Trophoblast cell (in vitro differentiated cells and primary cell): ENCODE results near the gene ROR2.

Experiments used
- DNase-seq, 2 donors: peaks; one replicate each; pipeline ENCODE4 v3.0.0-alpha.2; 2016
- H2AFZ ChIP-seq: 2 replicates; pipeline ENCODE4 v1.6.1; 2013; ENCODE audit warnings: low read length, moderate library complexity, mild to moderate bottlenecking; ENCODE audit not compliant: insufficient read depth, poor library complexity
- H2AK5ac ChIP-seq: 2 replicates; pipeline ENCODE4 v1.6.1; 2013; ENCODE audit warnings: mild to moderate bottlenecking, low read length
- H2BK120ac ChIP-seq: 2 replicates; pipeline ENCODE4 v1.6.1; 2013; ENCODE audit warnings: low read length, mild to moderate bottlenecking, moderate library complexity; ENCODE audit not compliant: insufficient read depth, poor library complexity
- H2BK12ac ChIP-seq: 2 replicates; pipeline ENCODE4 v1.6.1; 2013; ENCODE audit warnings: mild to moderate bottlenecking, low read length, moderate library complexity
- H2BK5ac ChIP-seq: 2 replicates; pipeline ENCODE4 v1.6.1; 2013; ENCODE audit warnings: low read length, low read depth, moderate library complexity, mild to moderate bottlenecking; ENCODE audit not compliant: poor library complexity
- H3K14ac ChIP-seq: 2 replicates; pipeline ENCODE4 v1.6.1; 2013; ENCODE audit warnings: mild to moderate bottlenecking, low read length
- H3K18ac ChIP-seq: 2 replicates; pipeline ENCODE4 v1.6.1; 2013; ENCODE audit warnings: mild to moderate bottlenecking, low read length
- H3K23ac ChIP-seq: 2 replicates; pipeline ENCODE4 v1.6.1; 2013; ENCODE audit warnings: low read length
- H3K27ac ChIP-seq: 2 replicates; pipeline ENCODE4 v1.5.1; 2013; ENCODE audit warnings: low read depth, mild to moderate bottlenecking, inconsistent platforms, low read length, moderate library complexity
- H3K27me3 ChIP-seq: 2 replicates; pipeline ENCODE4 v1.6.1; 2013; ENCODE audit warnings: inconsistent platforms, mild to moderate bottlenecking, low read length, moderate library complexity; ENCODE audit not compliant: insufficient read depth
- H3K36me3 ChIP-seq, 2 experiments: 1 replicate in 1 of 2; 2 replicates in 1 of 2; pipeline ENCODE4 v1.6.1; 2013; ENCODE audit warnings: low read length in 2 of 2, mild to moderate bottlenecking in 2 of 2, moderate library complexity in 1 of 2; ENCODE audit not compliant: insufficient read depth in 2 of 2, control insufficient read depth in 1 of 2
- H3K4ac ChIP-seq: 2 replicates; pipeline ENCODE4 v1.6.1; 2013; ENCODE audit warnings: low read depth, mild to moderate bottlenecking, low read length, moderate library complexity
- H3K4me1 ChIP-seq, 2 experiments: 1 replicate in 1 of 2; 2 replicates in 1 of 2; pipeline ENCODE4 v1.6.1; 2013; ENCODE audit warnings: low read length in 2 of 2, mild to moderate bottlenecking in 2 of 2, moderate library complexity in 1 of 2; ENCODE audit not compliant: insufficient read depth in 2 of 2, control insufficient read depth in 1 of 2
- H3K4me2 ChIP-seq: 2 replicates; pipeline ENCODE4 v1.6.1; 2013; ENCODE audit warnings: inconsistent platforms, mild to moderate bottlenecking, low read length, moderate library complexity
- H3K4me3 ChIP-seq: 2 replicates; pipeline ENCODE4 v1.5.1; 2013; ENCODE audit warnings: mild to moderate bottlenecking, low read depth, low read length, inconsistent platforms
- H3K79me1 ChIP-seq: one replicate; pipeline ENCODE4 v1.6.1; 2013; ENCODE audit warnings: low read length
- H3K79me2 ChIP-seq: 2 replicates; pipeline ENCODE4 v1.6.1; 2013; ENCODE audit warnings: low read length, mild to moderate bottlenecking; ENCODE audit not compliant: control insufficient read depth, insufficient read depth, poor library complexity
- H3K9ac ChIP-seq: 2 replicates; pipeline ENCODE4 v1.6.1; 2013; ENCODE audit warnings: mild to moderate bottlenecking, low read length
- H3K9me3 ChIP-seq: 2 replicates; pipeline ENCODE4 v1.6.1; 2013; ENCODE audit warnings: low read depth, mild to moderate bottlenecking, control low read depth, inconsistent platforms, low read length; ENCODE audit not compliant: insufficient read depth
- H4K12ac ChIP-seq: 2 replicates; pipeline ENCODE4 v1.6.1; 2013; ENCODE audit warnings: low read depth, mild to moderate bottlenecking, low read length, moderate library complexity
- H4K8ac ChIP-seq: 2 replicates; pipeline ENCODE4 v1.6.1; 2013; ENCODE audit warnings: low read depth, mild to moderate bottlenecking, low read length, moderate library complexity
- H4K91ac ChIP-seq: one replicate; pipeline ENCODE4 v1.6.1; 2013; ENCODE audit warnings: low read depth, mild to moderate bottlenecking, low read length, moderate library complexity
- WGBS: extraction: QIAGEN DNeasy Blood & Tissue Kit; methylation state at CpG from one replicate; pipeline ENCODE4 v1.1.7; 2013; ENCODE audit warnings: missing lambda C conversion rate; ENCODE audit not compliant: insufficient read length, insufficient coverage; ENCODE audit errors: extremely low coverage; 5-methylcytosine and 5-hydroxymethylcytosine counted together

The ROR2 gene

GRCh38 chr9:91558395-91558794 is 391.6 kb downstream of the ROR2 start:
- no peak overlapping the region for H3K4me2 ChIP-seq
- no peak overlapping the region for H3K14ac ChIP-seq
- no peak overlapping the region for H3K27ac ChIP-seq
- H4K12ac ChIP-seq: no peak overlapping the region
- no peak overlapping the region for H3K4me3 ChIP-seq
- no peak for DNase-seq
- peaks cover 4% of the 10 kb centered on the region for H3K79me1 ChIP-seq
- H2AFZ ChIP-seq: no peak overlapping the region
- H2BK120ac ChIP-seq: no peak overlapping the region
- H4K91ac ChIP-seq: no peak overlapping the region
- H3K9ac ChIP-seq: no peak overlapping the region
- no peaks in the 10 kb centered on the region for H3K27me3 ChIP-seq
- no peak overlapping the region for H2BK12ac ChIP-seq
- no CpG with 5 or more reads among the region's 3 CpGs for WGBS
- H3K9me3 ChIP-seq: no peaks in the 10 kb centered on the region
- H3K4ac ChIP-seq: no peak overlapping the region
- H3K18ac ChIP-seq: no peak overlapping the region
- H3K79me2 ChIP-seq: no peaks in the 10 kb centered on the region
- H3K4me1 ChIP-seq: peaks cover 3% of the 10 kb centered on the region in 2 experiments
- H3K23ac ChIP-seq: no peak overlapping the region
- H2BK5ac ChIP-seq: no peak overlapping the region
- no peak overlapping the region for H2AK5ac ChIP-seq
- no peaks in the 10 kb centered on the region for H3K36me3 ChIP-seq
- no peak overlapping the region for H4K8ac ChIP-seq

- Histone ChIP-seq H3K14ac (no peak overlapping the region), H4K91ac (no peak overlapping the region), H3K36me3 (no peaks in the 10 kb centered on the region), H3K23ac (no peak overlapping the region), H4K12ac (no peak overlapping the region), H2BK12ac (no peak overlapping the region), H3K4ac (no peak overlapping the region), H4K8ac (no peak overlapping the region), H2AK5ac (no peak overlapping the region), H3K9me3 (no peaks in the 10 kb centered on the region), H3K4me1 (peaks cover 3% of the 10 kb centered on the region in 2 experiments), H3K9ac (no peak overlapping the region), H2BK120ac (no peak overlapping the region), H3K27me3 (no peaks in the 10 kb centered on the region), H3K79me1 (peaks cover 4% of the 10 kb centered on the region), H3K4me2 (no peak overlapping the region), H2AFZ (no peak overlapping the region), H3K79me2 (no peaks in the 10 kb centered on the region), H2BK5ac (no peak overlapping the region), H3K18ac (no peak overlapping the region), H3K4me3 (no peak overlapping the region), H3K27ac (no peak overlapping the region)
- no CpG with 5 or more reads among the region's 2 CpGs for WGBS
- DNase-seq: peak in 1 of 2 donors; percentile 11
Measured at GRCh38 chr9:91557327-91557726, 392.7 kb downstream of the ROR2 start.

GRCh38 chr9:91555132-91555531 is 394.9 kb downstream of the ROR2 start:
- no peak overlapping the region for H3K23ac ChIP-seq
- H3K4me1 ChIP-seq: no peaks in the 10 kb centered on the region
- H3K9me3 ChIP-seq: no peaks in the 10 kb centered on the region
- H2AFZ ChIP-seq: no peak overlapping the region
- no peak overlapping the region for H4K12ac ChIP-seq
- H3K79me2 ChIP-seq: no peaks in the 10 kb centered on the region
- H3K4me3 ChIP-seq: no peak overlapping the region
- no peaks in the 10 kb centered on the region for H3K27me3 ChIP-seq
- DNase-seq: no peak
- no peak overlapping the region for H3K4me2 ChIP-seq
- no peak overlapping the region for H3K27ac ChIP-seq
- H3K79me1 ChIP-seq: no peaks in the 10 kb centered on the region
- no peak overlapping the region for H3K4ac ChIP-seq
- H2BK5ac ChIP-seq: no peak overlapping the region
- H3K9ac ChIP-seq: no peak overlapping the region
- no peak overlapping the region for H2BK120ac ChIP-seq
- H2AK5ac ChIP-seq: no peak overlapping the region
- H3K36me3 ChIP-seq: no peaks in the 10 kb centered on the region
- no peak overlapping the region for H2BK12ac ChIP-seq
- H4K91ac ChIP-seq: no peak overlapping the region
- H3K14ac ChIP-seq: no peak overlapping the region
- H3K18ac ChIP-seq: no peak overlapping the region
- WGBS: no CpG with 5 or more reads among the region's 2 CpGs
- H4K8ac ChIP-seq: no peak overlapping the region

- H3K79me1 ChIP-seq: no peaks in the 10 kb centered on the region
- H3K79me2 ChIP-seq: no peaks in the 10 kb centered on the region
- no CpG with 5 or more reads among the region's 5 CpGs for WGBS
- no peak overlapping the region for H3K9ac ChIP-seq
- H2BK12ac ChIP-seq: no peak overlapping the region
- no peaks in the 10 kb centered on the region for H3K9me3 ChIP-seq
- no peaks in the 10 kb centered on the region for H3K27me3 ChIP-seq
- H2AFZ ChIP-seq: no peak overlapping the region
- H3K4me3 ChIP-seq: no peak overlapping the region
- no peak overlapping the region for H2BK120ac ChIP-seq
- no peaks in the 10 kb centered on the region for H3K36me3 ChIP-seq
- no peak overlapping the region for H3K4me2 ChIP-seq
- H4K8ac ChIP-seq: no peak overlapping the region
- H4K91ac ChIP-seq: no peak overlapping the region
- H2BK5ac ChIP-seq: no peak overlapping the region
- DNase-seq: no peak
- no peak overlapping the region for H3K18ac ChIP-seq
- H3K27ac ChIP-seq: no peak overlapping the region
- no peak overlapping the region for H3K14ac ChIP-seq
- no peak overlapping the region for H3K4ac ChIP-seq
- no peak overlapping the region for H4K12ac ChIP-seq
- H3K23ac ChIP-seq: no peak overlapping the region
- H3K4me1 ChIP-seq: peaks cover 0 to 3% of the 10 kb centered on the region in 2 experiments
- no peak overlapping the region for H2AK5ac ChIP-seq
Measured at GRCh38 chr9:91549177-91549576, 400.9 kb downstream of the ROR2 start.
